ENCODE results near the gene SLC36A3.

The SLC36A3 gene

GRCh38 chr5:151230048-151230680, 73.4 kb downstream of the SLC36A3 start:
- no peak for DNase-seq (ENCODE audit: low spot score)
- no peak for TF ChIP-seq CTCF (IDR thresholded peaks at IDR 0.05; ENCODE audit: extremely low read depth, missing control alignments)

- DNase-seq (ENCODE audit: low spot score) = no peak
- TF ChIP-seq CTCF (IDR thresholded peaks at IDR 0.05; ENCODE audit: extremely low read depth, missing control alignments) = no peak
Observed at GRCh38 chr5:151228986-151229385, 74.6 kb downstream of the SLC36A3 start.

- DNase-seq (ENCODE audit: low spot score) = no peak
- TF ChIP-seq CTCF (IDR thresholded peaks at IDR 0.05; ENCODE audit: extremely low read depth, missing control alignments) = no peak
Observed at GRCh38 chr5:151227918-151228447, 75.6 kb downstream of the SLC36A3 start.
